ENCODE data around the gene MEAF6. TPM values are rescaled to one million over a fixed set of nuclear protein-coding genes. Genes with fewer than 3 reads are reported as not detected.
"Not testable (repeated sequence)": the region's sequence is repeated elsewhere in the genome, so short reads cannot be mapped to it uniquely, and the experiment has no call there.

MEAF6 gene
- polyA plus RNA-seq, 1 donor = 108 TPM

GRCh38 chr1:37533317-37534093 is 18.9 kb upstream of the MEAF6 start:
- DNase-seq = no peak

- DNase-seq = not testable (repeated sequence)
Observed at GRCh38 chr1:37532418-37533156, 18.0 kb upstream of the MEAF6 start.

- not testable (repeated sequence) for DNase-seq
Observed at GRCh38 chr1:37529888-37530287, 15.3 kb upstream of the MEAF6 start.

GRCh38 chr1:37519613-37520012 is 5.0 kb upstream of the MEAF6 start:
- no peak for DNase-seq

GRCh38 chr1:37518929-37519328 is 4.4 kb upstream of the MEAF6 start:
- DNase-seq = not testable (repeated sequence)

- DNase-seq = not testable (repeated sequence)
Observed at GRCh38 chr1:37518241-37518640, 3.7 kb upstream of the MEAF6 start.

- DNase-seq = no peak
Observed at GRCh38 chr1:37517569-37517968, 3.0 kb upstream of the MEAF6 start.

- no peak for DNase-seq
Observed at GRCh38 chr1:37515185-37516034, 844 bp upstream of the MEAF6 start.

- DNase-seq = peak; percentile 40
Observed at GRCh38 chr1:37513795-37514349, 694 bp downstream of the MEAF6 start.

GRCh38 chr1:37509181-37509580 is 5.4 kb downstream of the MEAF6 start:
- DNase-seq = no peak

GRCh38 chr1:37506740-37507139 is 7.8 kb downstream of the MEAF6 start:
- no peak for DNase-seq

- DNase-seq = not testable (repeated sequence)
Observed at GRCh38 chr1:37502791-37503190, 11.8 kb downstream of the MEAF6 start.

GRCh38 chr1:37502104-37502503 is 12.5 kb downstream of the MEAF6 start:
- DNase-seq = no peak

- DNase-seq = peak; percentile 38
Observed at GRCh38 chr1:37501661-37502060, 12.9 kb downstream of the MEAF6 start.

- DNase-seq = no peak
Observed at GRCh38 chr1:37498872-37499617, 15.5 kb downstream of the MEAF6 start.

- no peak for DNase-seq
Observed at GRCh38 chr1:37497832-37498231, 16.7 kb downstream of the MEAF6 start.

GRCh38 chr1:37495875-37496274 is 18.7 kb downstream of the MEAF6 start:
- no peak for DNase-seq

- no peak for DNase-seq
Observed at GRCh38 chr1:37493336-37494098, 21.0 kb downstream of the MEAF6 start.

- no peak for DNase-seq
Observed at GRCh38 chr1:37487619-37487984, 27.0 kb downstream of the MEAF6 start.
